H1 (cell line): ENCODE measurements around the gene COX19. TPM values are rescaled to one million over a fixed set of nuclear protein-coding genes. Genes with fewer than 3 reads are reported as not detected.

ENCODE experiments used
- CTCF ChIA-PET: fragments of 300-600 bp; sonication (Branson Sonifier 250); formaldehyde crosslinking; loops from one replicate; lab custom pipeline; 2021; ENCODE audit not compliant: partially characterized antibody; lab: Charles Lee
- POLR2A ChIA-PET: fragments of 300-600 bp; sonication (Branson Sonifier 250); formaldehyde crosslinking; loops from one replicate; lab custom pipeline; 2021; ENCODE audit warnings: inconsistent platforms; ENCODE audit not compliant: partially characterized antibody; lab: Charles Lee
- DNase-seq, 2 experiments: peaks; one replicate each; pipeline versions ENCODE4 v3.0.0 to v3.0.0-alpha.2; 2010 to 2022; ENCODE audit warnings: low spot score in 2 of 2, low read depth in 1 of 2, mixed read lengths in 1 of 2
- FAIRE-seq: peaks from 2 replicates; lab custom pipeline; 2011; peaks lifted over from hg19 to GRCh38; lab: Jason Lieb, UNC
- H2AFZ ChIP-seq: 2 replicates; pipeline ENCODE4 v1.8.1; 2012; ENCODE audit warnings: low read length, inconsistent platforms
- H2AK5ac ChIP-seq: 2 replicates; pipeline ENCODE4 v1.6.1; 2013; ENCODE audit warnings: low read depth, low read length
- H2BK120ac ChIP-seq: replicated peaks from 2 replicates; pipeline ENCODE3; 2013; ENCODE audit warnings: low read depth, low read length, inconsistent platforms
- H2BK12ac ChIP-seq: 2 replicates; pipeline ENCODE4 v1.6.1; 2013; ENCODE audit warnings: low read depth, low read length
- H2BK15ac ChIP-seq: 2 replicates; pipeline ENCODE4 v1.6.1; 2013; ENCODE audit warnings: low read length
- H2BK20ac ChIP-seq: 2 replicates; pipeline ENCODE4 v1.6.1; 2013; ENCODE audit warnings: low read length
- H2BK5ac ChIP-seq: 2 replicates; pipeline ENCODE4 v1.6.1; 2013; ENCODE audit warnings: low read depth, low read length
- H3K14ac ChIP-seq: 2 replicates; pipeline ENCODE4 v1.6.1; 2013; ENCODE audit warnings: inconsistent platforms; ENCODE audit not compliant: insufficient read length
- H3K18ac ChIP-seq: 2 replicates; pipeline ENCODE4 v1.6.1; 2013; ENCODE audit warnings: low read length; ENCODE audit errors: extremely low read depth
- H3K23ac ChIP-seq: 2 replicates; pipeline ENCODE4 v1.6.1; 2013; ENCODE audit warnings: inconsistent platforms; ENCODE audit not compliant: insufficient read length
- H3K23me2 ChIP-seq: 2 replicates; pipeline ENCODE4 v1.6.1; 2013; ENCODE audit warnings: low read depth, low read length
- H3K27ac ChIP-seq: 2 replicates; pipeline ENCODE4 v1.6.1; 2011; ENCODE audit warnings: low read depth, low read length, inconsistent platforms
- H3K27me3 ChIP-seq, 4 experiments: replicated peaks in 1 of 4; 1 replicate in 1 of 4; 2 replicates in 3 of 4; pipeline versions ENCODE4 v1.6.1 to v1.8.1; 2011 to 2013; ENCODE audit warnings: low read length in 3 of 4, mild to moderate bottlenecking in 3 of 4, inconsistent platforms in 2 of 4, mixed read lengths in 2 of 4, moderate library complexity in 1 of 4; ENCODE audit not compliant: control insufficient read depth in 3 of 4, insufficient read depth in 3 of 4; ENCODE audit errors: extremely low read depth in 1 of 4
- H3K36me3 ChIP-seq, 4 experiments: 2 replicates each; pipeline versions ENCODE4 v1.6.1 to v1.8.1; 2011 to 2013; ENCODE audit warnings: mild to moderate bottlenecking in 4 of 4, low read length in 3 of 4, moderate library complexity in 2 of 4, control low read depth in 1 of 4, inconsistent platforms in 1 of 4; ENCODE audit not compliant: insufficient read depth in 4 of 4, control insufficient read depth in 2 of 4
- H3K4ac ChIP-seq: replicated peaks from 2 replicates; pipeline ENCODE3; 2013; ENCODE audit warnings: low read length, low read depth, mixed read lengths, inconsistent platforms; ENCODE audit not compliant: insufficient read length
- H3K4me1 ChIP-seq, 4 experiments: replicated peaks in 1 of 4; 1 replicate in 1 of 4; 2 replicates in 3 of 4; pipeline versions ENCODE4 v1.6.1 to v1.8.1; 2011 to 2013; ENCODE audit warnings: low read length in 3 of 4, inconsistent platforms in 2 of 4, mixed read lengths in 1 of 4; ENCODE audit not compliant: insufficient read depth in 4 of 4, control insufficient read depth in 3 of 4
- H3K4me2 ChIP-seq, 2 experiments: 2 replicates each; pipeline versions ENCODE4 v1.6.1 to v1.8.1; 2011 to 2013; ENCODE audit warnings: low read depth in 2 of 2, low read length in 2 of 2, control low read depth in 1 of 2, inconsistent platforms in 1 of 2, mild to moderate bottlenecking in 1 of 2; ENCODE audit not compliant: insufficient read depth in 1 of 2
- H3K4me3 ChIP-seq, 4 experiments: fragments of 200-600, 300-600 bp in 1 of 4; sonication (generic), shearing (Covaris generic), sonication (Bioruptor Twin) in 1 of 4; 2 replicates each; pipeline versions ENCODE4 v1.5.1 to v1.8.1; 2011 to 2016; ENCODE audit warnings: low read length in 4 of 4, low read depth in 3 of 4, control low read depth in 2 of 4, inconsistent platforms in 2 of 4, mild to moderate bottlenecking in 2 of 4, mixed read lengths in 1 of 4, moderate library complexity in 1 of 4; ENCODE audit not compliant: insufficient read depth in 2 of 4; ENCODE audit errors: extremely low read depth in 1 of 4
- H3K56ac ChIP-seq: replicated peaks from 2 replicates; pipeline ENCODE3; 2013; ENCODE audit warnings: low read depth, mild to moderate bottlenecking, mixed read lengths, low read length, inconsistent platforms; ENCODE audit not compliant: insufficient read length
- H3K79me1 ChIP-seq: 2 replicates; pipeline ENCODE4 v1.6.1; 2013; ENCODE audit warnings: low read depth, low read length, control low read depth
- H3K79me2 ChIP-seq, 2 experiments: 2 replicates each; pipeline versions ENCODE4 v1.6.1 to v1.8.1; 2012 to 2013; ENCODE audit warnings: low read length in 2 of 2, mild to moderate bottlenecking in 2 of 2, inconsistent platforms in 1 of 2; ENCODE audit not compliant: insufficient read depth in 2 of 2, control insufficient read depth in 1 of 2
- H3K9ac ChIP-seq, 4 experiments: replicated peaks in 1 of 4; 1 replicate in 1 of 4; 2 replicates in 3 of 4; pipeline versions ENCODE4 v1.6.1 to v1.8.1; 2011 to 2013; ENCODE audit warnings: low read depth in 3 of 4, low read length in 3 of 4, control low read depth in 2 of 4, mild to moderate bottlenecking in 2 of 4, moderate library complexity in 2 of 4, inconsistent platforms in 1 of 4; ENCODE audit errors: extremely low read depth in 1 of 4
- H3K9me3 ChIP-seq, 2 experiments: 2 replicates each; pipeline versions ENCODE4 v1.6.1 to v1.8.1; 2012 to 2013; ENCODE audit warnings: mild to moderate bottlenecking in 2 of 2, moderate library complexity in 2 of 2, control low read depth in 1 of 2, inconsistent platforms in 1 of 2, low read depth in 1 of 2, low read length in 1 of 2, mixed read lengths in 1 of 2; ENCODE audit not compliant: insufficient read depth in 2 of 2
- H4K20me1 ChIP-seq, 2 experiments: replicated peaks in 1 of 2; 2 replicates each; pipeline versions ENCODE3 to v1.8.1; 2011 to 2013; ENCODE audit warnings: inconsistent platforms in 2 of 2, low read length in 2 of 2, mild to moderate bottlenecking in 1 of 2; ENCODE audit not compliant: insufficient read depth in 2 of 2, control insufficient read depth in 1 of 2
- H4K5ac ChIP-seq: 2 replicates; pipeline ENCODE4 v1.6.1; 2013; ENCODE audit warnings: low read length, low read depth, mixed read lengths, inconsistent platforms; ENCODE audit not compliant: insufficient read length
- H4K8ac ChIP-seq: 2 replicates; pipeline ENCODE4 v1.8.0; 2013; ENCODE audit warnings: mild to moderate bottlenecking, moderate library complexity, low read length, inconsistent platforms; ENCODE audit not compliant: insufficient read depth; ENCODE audit errors: extremely low read depth
- H4K91ac ChIP-seq: replicated peaks from 2 replicates; pipeline ENCODE3; 2013; ENCODE audit warnings: low read length, mixed read lengths, inconsistent platforms; ENCODE audit not compliant: insufficient read length
- ASH2L ChIP-seq: fragments of 200-600, 300-600 bp; sonication (generic); IDR thresholded peaks from one replicate; pipeline ENCODE4 v1.7.1; 2017; ENCODE audit warnings: low read length
- ATF2 ChIP-seq: IDR thresholded peaks from 2 replicates; pipeline ENCODE4 v1.6.1; 2012; ENCODE audit warnings: low read length, inconsistent platforms
- ATF3 ChIP-seq: IDR thresholded peaks from 2 replicates; pipeline ENCODE4 v1.6.1; 2011; ENCODE audit warnings: low read depth, mild to moderate bottlenecking, low read length; ENCODE audit not compliant: insufficient read depth
- POLR2A ChIP-seq, 2 experiments: IDR thresholded peaks; 1 replicate in 1 of 2; 2 replicates in 1 of 2; pipeline ENCODE4 v1.6.1; 2011; ENCODE audit warnings: low read depth in 2 of 2, low read length in 2 of 2, mild to moderate bottlenecking in 2 of 2; ENCODE audit errors: control extremely low read depth in 1 of 2
- POU5F1 ChIP-seq: IDR thresholded peaks from 2 replicates; pipeline ENCODE4 v1.6.1; 2011; ENCODE audit warnings: low read depth, mild to moderate bottlenecking, low read length, moderate library complexity
- RFX5 ChIP-seq: IDR thresholded peaks from 2 replicates; pipeline ENCODE4 v1.6.1; 2011; ENCODE audit warnings: low read depth, low read length, improper control_type of control experiment, borderline replicate concordance
- SUZ12 ChIP-seq: fragments of 200-600 bp; sonication (generic); IDR thresholded peaks from 2 replicates; pipeline ENCODE4 v1.6.1; 2012; ENCODE audit warnings: mild to moderate bottlenecking, inconsistent platforms, low read length, moderate library complexity, mixed read lengths
- TAF7 ChIP-seq: optimal IDR thresholded peaks from 2 replicates; pipeline ENCODE3; 2011; ENCODE audit warnings: low read depth, mild to moderate bottlenecking, inconsistent platforms, low read length, moderate library complexity, borderline replicate concordance
- TBP ChIP-seq: IDR thresholded peaks from 2 replicates; pipeline ENCODE4 v1.6.1; 2011; ENCODE audit warnings: low read depth, low read length, improper control_type of control experiment
- WGBS, 2 experiments: shearing (Covaris generic) in 1 of 2; methylation state at CpG; one replicate each; pipeline versions ENCODE4 v1.1.6 to v1.1.7; 2013 to 2015; ENCODE audit warnings: low lambda C conversion rate in 2 of 2, mixed read lengths in 2 of 2, inconsistent platforms in 1 of 2, low coverage in 1 of 2, missing lambda C conversion rate in 1 of 2; ENCODE audit not compliant: insufficient replicate concordance in 2 of 2, insufficient coverage in 1 of 2, insufficient read length in 1 of 2; ENCODE audit errors: extremely low coverage in 1 of 2, missing lambda C conversion rate in 1 of 2; 5-methylcytosine and 5-hydroxymethylcytosine counted together
- polyA plus RNA-seq, 7 experiments: library from polyadenylated mRNA; depleted of rRNA in 3 of 7; stranded (reverse) in 5 of 7; unstranded in 2 of 7; fragments of >200 nt in 5 of 7; fragments of 200-250 nt in 2 of 7; gene quantifications; 1 replicate in 5 of 7; 2 replicates in 1 of 7; 4 replicates in 1 of 7; pipeline versions ENCODE4 v1.2.1 to v1.2.3, GENCODE V29; 2011 to 2013; ENCODE audit warnings: missing spikeins in 2 of 7, mixed read lengths in 2 of 7
- total RNA-seq: library from RNA; stranded (reverse); fragmentation: NEBNext Ultra II Directional; extraction: Animal tissue kit (Norgen Biotek cat#: 25700); gene quantifications from 2 replicates; pipeline ENCODE4 v1.2.1, GENCODE V29; 2021

The COX19 gene
- total and polyA plus RNA-seq, 2 of the 8 experiments (the other 6 are each of a cell fraction or from before 2014, with no cell fraction given) = 3.9 to 7.9 TPM

- no peak overlapping the region for H2BK12ac ChIP-seq
- H3K27ac ChIP-seq = no peak overlapping the region
- peaks cover 0 to 6% (median 3%) of the 10 kb centered on the region in 4 experiments; a peak in 5 of 7 replicates for H3K4me1 ChIP-seq
- H3K79me1 ChIP-seq = peaks cover 5% of the 10 kb centered on the region
- no peak overlapping the region; the same call in 1 of the 2 replicates for H3K18ac ChIP-seq
- peaks cover 3 to 9% (median 4%) of the 10 kb centered on the region in 4 experiments; a peak in 6 of 8 replicates for H3K36me3 ChIP-seq
- no peak overlapping the region for H3K4me2 ChIP-seq
- FAIRE-seq (no peak), DNase-seq (no peak)
- no peak overlapping the region; the same call in 1 of the 2 replicates for H2AK5ac ChIP-seq
- H4K91ac ChIP-seq = no peak overlapping the region
- H3K9ac ChIP-seq = no peak overlapping the region
- no peak overlapping the region for H2AFZ ChIP-seq
- no peak overlapping the region for H3K56ac ChIP-seq
- H2BK120ac ChIP-seq = no peak overlapping the region
- no peak overlapping the region for H3K14ac ChIP-seq
- H4K8ac ChIP-seq = peak overlapping the region; percentile 25; the same call in 1 of the 2 replicates
- H2BK5ac ChIP-seq = no peak overlapping the region
- H3K9me3 ChIP-seq = no peaks in the 10 kb centered on the region
- POLR2A ChIA-PET = interaction anchor here (0.9 to 3.2 kb wide), 5 partner anchors 9 to 64 kb away, joined by 3 to 10 read pairs (median 4); no protein-coding TSS in a partner anchor
- H3K4me3 ChIP-seq = no peak overlapping the region
- H4K20me1 ChIP-seq = peaks cover 0 to 5% of the 10 kb centered on the region in 2 experiments
- no peaks in the 10 kb centered on the region for H3K27me3 ChIP-seq
- peak overlapping the region; percentile 78 for H3K4ac ChIP-seq
- no peak overlapping the region for H2BK15ac ChIP-seq
- H3K23ac ChIP-seq = no peak overlapping the region
- 86% methylated on average over 18 of the region's 19 CpGs; no CpG with 5 or more reads in 1 of the 2 experiments for WGBS, 2 experiments
- H3K23me2 ChIP-seq = peaks cover 3% of the 10 kb centered on the region; the same call in 1 of the 2 replicates
- peaks cover 4 to 18% of the 10 kb centered on the region in 2 experiments; a peak in 3 of 4 replicates for H3K79me2 ChIP-seq
- CTCF ChIA-PET = interaction anchor here (1.1 to 3.9 kb wide), 8 partner anchors 10 to 205 kb away, joined by 3 to 32 read pairs (median 4); no protein-coding TSS in a partner anchor
- no peak overlapping the region for H4K5ac ChIP-seq
- no peak overlapping the region for H2BK20ac ChIP-seq
- TF ChIP-seq SUZ12 (no peak), ATF2 (no peak), POLR2A (IDR thresholded peaks at IDR 0.05; ENCODE audit: control extremely low read depth in 1 of 2, low read depth in 2 of 2, low read length in 2 of 2) (no peak), POU5F1 (no peak), RFX5 (no peak), ATF3 (no peak), ASH2L (no peak), TBP (no peak), TAF7 (no peak)
These were observed 2.1 kb upstream of the COX19 start for GRCh38 chr7:977326-978048.
